Gastrocnemius medialis (tissue), 4 donors: ENCODE results near the gene PVRIG. TPM values are rescaled to one million over a fixed set of nuclear protein-coding genes. Genes with fewer than 3 reads are reported as not detected.

Experiments used
- ATAC-seq, 2 donors: fragments of 150-250 bp; one replicate each; pipeline ENCODE4 v1.9.1; 2016
- DNase-seq, 2 donors: peaks; one replicate each; pipeline ENCODE4 v3.0.0-alpha.2; 2019
- H3K27ac ChIP-seq, 4 donors: fragments of 200-600 bp; sonication (generic); 1 replicate in 1 of 4; 2 replicates in 3 of 4; pipeline ENCODE4 v1.5.1; 2016 to 2018; ENCODE audit warnings: mild to moderate bottlenecking in 2 of 4, moderate library complexity in 1 of 4
- H3K27me3 ChIP-seq, 3 donors: fragments of 200-600 bp; sonication (generic) in 2 of 3; 1 replicate in 1 of 3; 2 replicates in 2 of 3; pipeline versions ENCODE4 v1.5.1 to v1.6.0; 2016 to 2019; ENCODE audit warnings: mild to moderate bottlenecking in 1 of 3, moderate library complexity in 1 of 3
- H3K36me3 ChIP-seq, 2 donors: fragments of 200-600 bp; sonication (generic) in 1 of 2; one replicate each; pipeline ENCODE4 v1.5.1; 2017 to 2018
- H3K4me1 ChIP-seq, 2 donors: fragments of 200-600 bp; sonication (generic) in 1 of 2; one replicate each; pipeline ENCODE4 v1.5.1; 2016 to 2017; ENCODE audit warnings: mild to moderate bottlenecking in 2 of 2
- H3K4me3 ChIP-seq, 4 donors: fragments of 200-600 bp; sonication (generic) in 3 of 4; 1 replicate in 1 of 4; 2 replicates in 3 of 4; pipeline ENCODE4 v1.5.1; 2016 to 2019; ENCODE audit warnings: mild to moderate bottlenecking in 2 of 4
- H3K9me3 ChIP-seq, 3 donors: fragments of 200-600 bp; sonication (generic) in 2 of 3; 1 replicate in 1 of 3; 2 replicates in 2 of 3; pipeline ENCODE4 v1.5.1; 2016 to 2019
- POLR2A ChIP-seq, 2 donors: fragments of 450-650 bp; IDR thresholded peaks; one replicate each; pipeline ENCODE4 v1.6.1; 2017; ENCODE audit warnings: antibody characterized with exemption in 2 of 2, mild to moderate bottlenecking in 2 of 2, moderate library complexity in 2 of 2
- in situ Hi-C, 4 donors: fragments of 200-750 bp; cut with MboI; loops; one replicate each; pipeline versions ENCODE4 v1.15.0 to v1.8.0; 2017; ENCODE audit warnings: low sequenced_read_pairs in 4 of 4
- intact Hi-C: fragments of 100-400 bp; cut with DNase I; formaldehyde crosslinking; loops from one replicate; pipeline ENCODE4 v1.15.1; 2023; ENCODE audit warnings: low total_unique reads
- total RNA-seq, 4 donors: library from RNA; depleted of rRNA; stranded (reverse); fragments of >200 nt; gene quantifications; one replicate each; pipeline versions ENCODE4 v1.1.0 to v1.2.3, GENCODE V29; 2016
- TF ChIP-seq, protein P1 (sequence below), 5 experiments: fragments of 450-650 bp in 3 of 5; fragments of 200-600 bp in 2 of 5; sonication (generic) in 2 of 5; IDR thresholded peaks in 4 of 5; conservative IDR thresholded peaks in 1 of 5; 1 replicate in 4 of 5; 2 replicates in 1 of 5; pipeline ENCODE4 v1.5.1; 2016 to 2019; ENCODE audit warnings: antibody characterized with exemption in 5 of 5, mild to moderate bottlenecking in 3 of 5, moderate library complexity in 3 of 5

PVRIG gene
- total RNA-seq, 4 donors from 2014 or later, result not detected

GRCh38 chr7:100198266-100198665 lies 21.5 kb upstream of the PVRIG start:
- DNase-seq, result no peak
- in situ Hi-C loops (no loop called here), intact Hi-C loops (no loop called here)
- Histone ChIP-seq H3K27me3 (no peaks in the 10 kb centered on the region), H3K36me3 (no peaks in the 10 kb centered on the region), H3K4me3 (no peak overlapping the region), H3K9me3 (no peaks in the 10 kb centered on the region), H3K4me1 (no peaks in the 10 kb centered on the region), H3K27ac (no peak overlapping the region)
- ATAC-seq, result no peak
- no peak for TF ChIP-seq POLR2A (IDR thresholded peaks at IDR 0.05)
- TF ChIP-seq, protein P1, sequence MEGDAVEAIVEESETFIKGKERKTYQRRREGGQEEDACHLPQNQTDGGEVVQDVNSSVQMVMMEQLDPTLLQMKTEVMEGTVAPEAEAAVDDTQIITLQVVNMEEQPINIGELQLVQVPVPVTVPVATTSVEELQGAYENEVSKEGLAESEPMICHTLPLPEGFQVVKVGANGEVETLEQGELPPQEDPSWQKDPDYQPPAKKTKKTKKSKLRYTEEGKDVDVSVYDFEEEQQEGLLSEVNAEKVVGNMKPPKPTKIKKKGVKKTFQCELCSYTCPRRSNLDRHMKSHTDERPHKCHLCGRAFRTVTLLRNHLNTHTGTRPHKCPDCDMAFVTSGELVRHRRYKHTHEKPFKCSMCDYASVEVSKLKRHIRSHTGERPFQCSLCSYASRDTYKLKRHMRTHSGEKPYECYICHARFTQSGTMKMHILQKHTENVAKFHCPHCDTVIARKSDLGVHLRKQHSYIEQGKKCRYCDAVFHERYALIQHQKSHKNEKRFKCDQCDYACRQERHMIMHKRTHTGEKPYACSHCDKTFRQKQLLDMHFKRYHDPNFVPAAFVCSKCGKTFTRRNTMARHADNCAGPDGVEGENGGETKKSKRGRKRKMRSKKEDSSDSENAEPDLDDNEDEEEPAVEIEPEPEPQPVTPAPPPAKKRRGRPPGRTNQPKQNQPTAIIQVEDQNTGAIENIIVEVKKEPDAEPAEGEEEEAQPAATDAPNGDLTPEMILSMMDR (IDR thresholded peaks at IDR 0.05 in 4 of 5, conservative IDR thresholded peaks at IDR 0.05 in 1 of 5), result no peak

- in situ Hi-C loops, result no loop called here
- H3K9me3 ChIP-seq, result no peaks in the 10 kb centered on the region
- intact Hi-C loops, result no loop called here
- DNase-seq (no peak), ATAC-seq (no peak)
- TF ChIP-seq, protein P1 (IDR thresholded peaks at IDR 0.05 in 4 of 5, conservative IDR thresholded peaks at IDR 0.05 in 1 of 5), result no peak
- TF ChIP-seq POLR2A (IDR thresholded peaks at IDR 0.05), result no peak
- H3K27me3 ChIP-seq, result no peaks in the 10 kb centered on the region
- no peaks in the 10 kb centered on the region for H3K4me1 ChIP-seq
- H3K36me3 ChIP-seq, result no peaks in the 10 kb centered on the region
- H3K4me3 ChIP-seq, result no peak overlapping the region
- H3K27ac ChIP-seq, result no peak overlapping the region
Observed at GRCh38 chr7:100200693-100201092, 19.1 kb upstream of the PVRIG start.

- H3K27ac ChIP-seq, result no peak overlapping the region
- TF ChIP-seq, protein P1 (IDR thresholded peaks at IDR 0.05 in 4 of 5, conservative IDR thresholded peaks at IDR 0.05 in 1 of 5), result no peak
- TF ChIP-seq POLR2A (IDR thresholded peaks at IDR 0.05), result no peak
- no peaks in the 10 kb centered on the region for H3K36me3 ChIP-seq
- no peak overlapping the region for H3K4me3 ChIP-seq
- H3K4me1 ChIP-seq, result no peaks in the 10 kb centered on the region
- intact Hi-C loops (no loop called here), in situ Hi-C loops (no loop called here)
- no peaks in the 10 kb centered on the region for H3K9me3 ChIP-seq
- no peak for ATAC-seq
- DNase-seq, result no peak
- H3K27me3 ChIP-seq, result no peaks in the 10 kb centered on the region
Observed at GRCh38 chr7:100204454-100204853, 15.3 kb upstream of the PVRIG start.

GRCh38 chr7:100208911-100209408 lies 10.8 kb upstream of the PVRIG start:
- H3K4me1 ChIP-seq, result no peaks in the 10 kb centered on the region
- H3K9me3 ChIP-seq, result no peaks in the 10 kb centered on the region
- in situ Hi-C loops (no loop called here), intact Hi-C loops (no loop called here)
- H3K4me3 ChIP-seq, result no peak overlapping the region
- DNase-seq, result no peak
- H3K36me3 ChIP-seq, result no peaks in the 10 kb centered on the region
- no peak for TF ChIP-seq POLR2A (IDR thresholded peaks at IDR 0.05)
- TF ChIP-seq, protein P1 (IDR thresholded peaks at IDR 0.05 in 4 of 5, conservative IDR thresholded peaks at IDR 0.05 in 1 of 5), result no peak
- ATAC-seq, result no peak
- H3K27ac ChIP-seq, result no peak overlapping the region
- H3K27me3 ChIP-seq, result no peaks in the 10 kb centered on the region

DNA sequence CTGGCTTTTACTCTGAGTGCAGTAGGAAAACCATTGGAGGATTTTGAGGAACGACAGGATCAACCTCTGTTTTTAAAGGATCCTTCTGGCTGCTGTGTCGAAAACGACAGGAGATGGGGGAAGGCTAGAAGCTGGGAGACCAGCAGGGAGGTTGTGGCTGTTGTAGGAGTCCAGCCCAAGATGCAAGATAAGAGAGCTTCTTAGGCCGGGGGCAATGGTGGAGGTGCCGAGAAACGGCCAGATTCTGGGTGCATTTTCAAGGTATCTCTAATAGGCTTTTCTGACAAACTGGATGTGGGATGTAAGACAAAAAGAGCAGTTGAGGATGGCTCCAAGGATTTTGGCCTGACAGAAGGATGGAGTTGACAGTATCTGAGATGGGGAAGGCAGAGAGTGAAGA lies 10.3 kb upstream of the PVRIG start:
- TF ChIP-seq POLR2A (IDR thresholded peaks at IDR 0.05), result no peak
- TF ChIP-seq, protein P1 (IDR thresholded peaks at IDR 0.05 in 4 of 5, conservative IDR thresholded peaks at IDR 0.05 in 1 of 5), result no peak
- intact Hi-C loops (no loop called here), in situ Hi-C loops (no loop called here)
- DNase-seq (no peak), ATAC-seq (no peak)
- H3K9me3 ChIP-seq, result no peaks in the 10 kb centered on the region
- H3K4me3 ChIP-seq, result no peak overlapping the region
- peaks cover 0 to 3% of the 10 kb centered on the region in 2 donors for H3K4me1 ChIP-seq
- H3K36me3 ChIP-seq, result no peaks in the 10 kb centered on the region
- no peaks in the 10 kb centered on the region for H3K27me3 ChIP-seq
- H3K27ac ChIP-seq, result no peak overlapping the region
